ENCODE measurements around the gene IL1A.

- TF ChIP-seq EZH2phosphoT487 (IDR thresholded peaks at IDR 0.05; ENCODE audit: borderline replicate concordance, low read length) (no peak), CTCF (conservative IDR thresholded peaks at IDR 0.05; ENCODE audit: low read depth, low read length) (no peak)
These were observed 44.0 kb upstream of the IL1A start for GRCh38 chr2:112828251-112828691.
